Epithelial cell of proximal tubule (primary cell): ENCODE measurements around the gene PBX1. TPM values are rescaled to one million over a fixed set of nuclear protein-coding genes. Genes with fewer than 3 reads are reported as not detected.
A peak's percentile ranks its signal among the peaks of the same experiment; 100 is the strongest.

Experiments
- DNase-seq: peaks from one replicate; pipeline ENCODE4 v3.0.0-alpha.2; 2011; ENCODE audit warnings: low read depth
- H3K4me3 ChIP-seq: 2 replicates; pipeline ENCODE4 v1.5.1; 2011; ENCODE audit warnings: low read depth, mild to moderate bottlenecking, low read length
- total RNA-seq: library from RNA; depleted of rRNA; stranded (reverse); fragments of >200 nt; gene quantifications from 2 replicates; pipeline ENCODE4 v1.2.3, GENCODE V29; 2015
- TF ChIP-seq, protein P1 (sequence below): conservative IDR thresholded peaks from 2 replicates; pipeline ENCODE4 v1.5.1; 2012; ENCODE audit warnings: low read depth, mild to moderate bottlenecking, low read length

Gene PBX1
- total RNA-seq, 1 donor from 2014 or later: 3.0 TPM

DNA sequence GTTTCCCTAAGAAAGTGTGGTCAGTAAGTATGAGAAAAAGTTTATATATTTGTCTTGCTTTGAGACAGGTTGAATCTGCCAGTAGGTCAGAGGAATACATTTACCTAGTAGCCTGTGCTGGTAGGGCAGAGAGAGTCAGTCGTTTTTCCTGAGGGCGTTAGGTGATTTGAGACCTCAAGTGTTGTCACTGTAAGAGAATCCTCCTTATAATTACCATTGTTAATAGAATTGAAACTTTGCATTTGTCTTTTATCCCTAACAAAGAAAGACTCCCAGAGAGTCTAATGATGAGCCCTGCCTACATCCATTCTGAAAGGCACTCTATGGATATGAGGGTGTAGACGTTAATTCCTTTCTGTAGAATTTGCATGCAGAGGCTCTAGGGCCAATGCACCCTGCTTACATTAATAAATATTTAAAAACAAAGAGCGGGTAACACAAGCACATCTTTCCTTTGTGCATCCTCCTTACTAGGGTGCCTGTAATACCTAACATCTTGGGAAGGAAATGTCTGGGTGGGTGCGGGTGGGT, 16.4 kb downstream of the PBX1 start:
- DNase-seq: no peak
- no peak overlapping the region for H3K4me3 ChIP-seq
- TF ChIP-seq, protein P1, sequence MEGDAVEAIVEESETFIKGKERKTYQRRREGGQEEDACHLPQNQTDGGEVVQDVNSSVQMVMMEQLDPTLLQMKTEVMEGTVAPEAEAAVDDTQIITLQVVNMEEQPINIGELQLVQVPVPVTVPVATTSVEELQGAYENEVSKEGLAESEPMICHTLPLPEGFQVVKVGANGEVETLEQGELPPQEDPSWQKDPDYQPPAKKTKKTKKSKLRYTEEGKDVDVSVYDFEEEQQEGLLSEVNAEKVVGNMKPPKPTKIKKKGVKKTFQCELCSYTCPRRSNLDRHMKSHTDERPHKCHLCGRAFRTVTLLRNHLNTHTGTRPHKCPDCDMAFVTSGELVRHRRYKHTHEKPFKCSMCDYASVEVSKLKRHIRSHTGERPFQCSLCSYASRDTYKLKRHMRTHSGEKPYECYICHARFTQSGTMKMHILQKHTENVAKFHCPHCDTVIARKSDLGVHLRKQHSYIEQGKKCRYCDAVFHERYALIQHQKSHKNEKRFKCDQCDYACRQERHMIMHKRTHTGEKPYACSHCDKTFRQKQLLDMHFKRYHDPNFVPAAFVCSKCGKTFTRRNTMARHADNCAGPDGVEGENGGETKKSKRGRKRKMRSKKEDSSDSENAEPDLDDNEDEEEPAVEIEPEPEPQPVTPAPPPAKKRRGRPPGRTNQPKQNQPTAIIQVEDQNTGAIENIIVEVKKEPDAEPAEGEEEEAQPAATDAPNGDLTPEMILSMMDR: no peak

DNA sequence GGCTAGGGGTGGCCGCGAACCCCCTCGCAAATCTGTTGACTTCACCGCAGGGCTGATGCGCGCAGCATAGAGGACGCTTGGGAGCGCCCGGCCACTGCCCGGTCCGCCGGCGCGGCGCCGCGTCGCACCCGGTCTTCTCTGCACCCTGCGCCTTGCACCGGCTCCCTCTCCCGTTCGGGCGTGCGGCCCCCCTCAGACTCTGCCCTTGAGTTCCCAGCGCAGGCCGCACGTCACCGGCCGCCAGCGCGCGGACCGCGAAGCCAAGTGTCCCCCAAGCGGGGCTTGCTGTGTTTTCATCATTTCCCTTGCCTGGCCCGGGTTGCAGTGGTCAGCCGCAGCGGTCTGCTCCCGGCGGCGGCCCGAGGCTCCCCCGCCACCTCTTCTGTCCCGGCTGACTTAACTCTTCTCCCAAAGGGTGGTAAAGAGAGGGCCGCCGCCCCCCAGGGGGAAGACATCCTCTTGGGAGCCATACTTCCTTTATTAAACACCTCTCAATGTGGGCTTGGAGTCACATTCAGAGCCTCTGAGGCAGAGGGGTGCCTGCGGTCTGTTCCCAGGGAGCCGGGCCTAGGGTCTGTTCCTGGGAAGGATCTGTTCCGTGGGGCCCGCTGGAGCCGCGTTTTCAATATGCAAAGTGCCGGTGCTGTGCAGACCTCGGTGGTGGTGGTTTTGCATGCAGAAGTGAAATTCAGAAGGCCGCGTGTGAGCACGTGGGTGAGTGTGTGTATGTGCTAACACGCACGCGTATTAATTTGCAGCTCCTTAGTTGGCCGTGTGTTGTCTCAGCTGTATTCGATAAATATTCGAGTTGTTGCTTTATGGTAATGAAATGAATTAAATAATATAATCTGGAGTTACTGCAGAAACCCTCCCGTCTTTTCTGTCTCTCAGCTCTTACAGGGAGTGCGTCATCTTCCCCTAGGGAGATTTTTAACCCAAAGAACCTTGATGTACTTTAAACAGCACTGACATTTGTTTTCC, 17.6 kb downstream of the PBX1 start:
- TF ChIP-seq, protein P1: no peak
- DNase-seq: no peak
- peak overlapping the region; percentile 6 for H3K4me3 ChIP-seq

DNA sequence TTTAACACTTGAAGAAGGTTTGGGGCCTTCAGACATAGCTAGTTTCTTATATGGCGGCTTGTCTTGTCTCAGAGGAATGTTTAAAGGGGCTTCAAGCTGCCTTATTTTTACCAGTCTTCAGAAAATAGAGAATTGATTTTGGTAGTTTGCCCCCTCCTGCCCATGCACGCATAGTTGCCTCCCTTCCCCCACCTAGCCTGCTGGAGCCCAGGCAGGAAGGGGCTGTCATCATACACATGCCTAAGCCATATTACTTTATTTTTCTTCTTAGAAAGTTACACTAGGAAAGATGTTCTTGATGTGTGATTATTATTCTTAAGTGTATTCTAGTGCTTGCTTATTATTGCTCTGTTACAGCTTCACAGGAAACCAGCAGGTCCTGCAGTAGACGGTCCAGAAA, 18.3 kb downstream of the PBX1 start:
- H3K4me3 ChIP-seq: no peak overlapping the region
- TF ChIP-seq, protein P1: no peak
- DNase-seq: no peak

DNA sequence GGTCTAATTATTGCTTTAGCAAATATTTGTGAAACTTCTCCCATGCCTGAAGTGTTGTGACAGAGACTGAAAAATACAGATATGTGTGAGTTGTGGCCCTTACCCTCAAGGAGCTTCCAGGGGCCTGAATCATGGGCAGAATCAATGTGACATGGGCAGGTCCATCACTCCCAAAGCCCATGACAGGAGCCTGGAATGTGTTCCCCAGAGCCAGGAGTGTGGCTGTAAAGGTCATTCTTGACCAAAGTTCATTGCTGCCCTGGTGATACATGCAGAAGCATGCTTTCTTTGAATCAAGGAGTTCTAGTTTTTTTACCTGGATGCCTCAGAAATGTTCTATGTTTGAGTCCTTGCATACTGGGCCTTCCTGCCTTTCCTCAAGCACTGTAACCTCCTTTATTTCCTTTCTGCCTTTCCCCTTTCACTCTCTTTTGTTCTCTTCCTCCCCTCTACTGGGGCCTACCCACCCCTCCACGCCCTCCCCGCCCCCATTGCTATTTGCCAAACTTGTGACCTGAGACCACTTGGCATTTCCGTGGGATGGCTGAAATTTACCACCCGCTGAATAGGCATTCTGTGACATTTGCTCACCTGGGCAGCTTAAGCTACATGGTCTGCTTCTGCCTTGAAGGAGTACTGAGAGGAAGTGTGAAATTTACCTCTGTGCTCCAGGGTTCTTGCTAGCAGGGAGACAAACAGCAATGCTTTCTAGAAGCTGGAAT, 19.7 kb downstream of the PBX1 start:
- no peak for DNase-seq
- TF ChIP-seq, protein P1: no peak
- H3K4me3 ChIP-seq: no peak overlapping the region

DNA sequence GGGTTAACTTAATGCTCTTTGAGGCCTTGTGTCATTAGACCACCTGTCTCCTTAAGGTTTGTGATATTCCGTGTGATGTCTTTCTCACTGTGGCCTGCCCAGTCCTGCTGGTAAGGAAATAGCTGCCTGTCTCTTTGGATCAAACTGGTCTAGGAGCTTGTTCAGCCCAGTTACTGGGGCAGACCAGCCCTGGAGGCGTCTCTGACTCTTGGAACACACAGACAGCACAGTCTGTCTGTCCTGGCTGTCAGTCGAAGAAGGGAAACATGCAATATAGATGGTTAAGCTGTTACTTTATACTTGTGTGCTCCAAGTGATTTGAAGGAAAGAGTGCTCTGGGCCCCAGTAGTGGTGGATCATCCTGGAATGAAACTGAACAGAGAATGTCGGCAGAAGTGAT, 20.4 kb downstream of the PBX1 start:
- TF ChIP-seq, protein P1: no peak
- no peak for DNase-seq
- no peak overlapping the region for H3K4me3 ChIP-seq

DNA sequence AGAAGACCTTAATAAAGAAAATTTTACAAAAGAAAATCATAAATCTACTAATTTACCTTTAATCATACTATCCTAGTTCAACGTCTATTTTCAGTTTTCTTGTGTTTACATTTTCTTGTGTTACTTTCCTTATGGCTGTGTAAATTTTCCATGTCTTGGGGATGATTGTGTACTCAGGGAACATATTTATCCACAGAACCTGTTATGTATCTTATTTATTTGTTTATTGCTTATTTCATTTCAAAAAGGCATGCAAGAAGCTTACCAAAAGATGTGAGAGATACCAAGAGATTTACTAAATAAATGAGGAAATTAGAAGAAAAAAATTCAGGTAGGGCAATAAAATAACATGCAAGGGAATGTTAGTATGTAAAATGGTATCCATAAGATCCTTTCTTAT, 22.8 kb downstream of the PBX1 start:
- DNase-seq: no peak
- no peak overlapping the region for H3K4me3 ChIP-seq
- TF ChIP-seq, protein P1: no peak
